ENCODE data around the gene CYP2S1.
"Not testable (repeated sequence)": the region's sequence is repeated elsewhere in the genome, so short reads cannot be mapped to it uniquely, and the experiment has no call there.

The CYP2S1 gene

DNA sequence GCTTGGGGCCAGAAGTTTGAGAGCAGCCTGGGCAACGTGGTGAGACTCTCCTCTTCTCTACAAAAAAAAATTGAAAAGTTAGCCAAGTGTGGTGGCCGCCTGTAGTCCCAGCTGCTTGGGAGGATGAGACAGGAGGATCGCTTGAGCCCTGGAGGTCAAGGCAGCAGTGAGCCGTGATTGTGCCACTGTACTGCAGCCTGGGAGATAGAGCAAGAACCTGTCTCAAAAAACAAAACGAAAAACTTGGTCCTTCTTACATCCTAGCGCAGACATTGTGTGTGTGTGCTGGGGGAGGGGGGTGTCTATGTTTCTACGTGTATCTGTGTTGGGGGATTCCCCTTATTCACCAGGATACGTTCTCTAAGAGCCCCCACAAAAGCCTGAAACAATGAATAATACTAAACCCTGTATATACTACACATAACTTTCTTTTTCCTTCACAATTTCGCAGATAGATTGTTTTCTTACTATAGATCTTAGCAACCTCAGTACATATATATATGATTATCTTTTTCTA, 33.9 kb downstream of the CYP2S1 start:
- no peak for DNase-seq

DNA sequence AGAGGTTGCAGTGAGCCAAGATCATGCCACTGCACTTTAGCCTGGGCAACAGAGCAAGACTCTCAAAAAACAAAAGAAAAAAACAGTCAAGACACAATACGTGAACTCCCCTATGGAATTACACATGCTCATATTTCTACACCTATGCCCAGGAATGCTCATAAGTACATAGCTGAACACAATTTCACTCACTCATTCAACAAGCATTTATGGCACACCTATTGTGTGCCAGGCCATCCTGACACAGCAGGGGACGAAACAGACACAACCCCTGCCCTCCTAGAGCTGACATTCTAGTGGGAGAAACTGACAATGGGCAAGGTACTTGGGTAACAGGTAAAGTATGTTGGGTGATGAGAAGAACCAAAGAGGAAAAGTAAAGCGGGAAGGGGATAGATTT, 35.5 kb downstream of the CYP2S1 start:
- no peak for DNase-seq

DNA sequence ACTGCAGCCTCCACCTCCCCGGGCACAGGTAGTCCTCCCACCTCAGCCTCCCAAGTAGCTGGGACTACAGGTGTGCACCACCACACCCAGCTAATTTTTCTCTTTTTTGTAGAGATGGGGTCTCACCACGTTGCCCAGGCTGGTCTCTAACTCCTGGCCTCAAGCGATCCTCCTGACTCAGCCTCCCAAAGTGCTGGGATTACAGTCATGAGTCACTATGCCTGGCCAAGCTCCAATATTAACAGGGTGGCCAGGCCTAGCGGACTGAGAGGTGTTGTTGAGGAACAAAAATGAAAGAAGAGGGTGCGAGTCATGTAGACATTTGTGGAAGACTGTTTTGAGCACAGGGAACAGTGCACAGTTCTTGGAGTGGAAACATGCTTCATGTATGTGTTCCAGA, 36.3 kb downstream of the CYP2S1 start:
- DNase-seq = not testable (repeated sequence)

DNA sequence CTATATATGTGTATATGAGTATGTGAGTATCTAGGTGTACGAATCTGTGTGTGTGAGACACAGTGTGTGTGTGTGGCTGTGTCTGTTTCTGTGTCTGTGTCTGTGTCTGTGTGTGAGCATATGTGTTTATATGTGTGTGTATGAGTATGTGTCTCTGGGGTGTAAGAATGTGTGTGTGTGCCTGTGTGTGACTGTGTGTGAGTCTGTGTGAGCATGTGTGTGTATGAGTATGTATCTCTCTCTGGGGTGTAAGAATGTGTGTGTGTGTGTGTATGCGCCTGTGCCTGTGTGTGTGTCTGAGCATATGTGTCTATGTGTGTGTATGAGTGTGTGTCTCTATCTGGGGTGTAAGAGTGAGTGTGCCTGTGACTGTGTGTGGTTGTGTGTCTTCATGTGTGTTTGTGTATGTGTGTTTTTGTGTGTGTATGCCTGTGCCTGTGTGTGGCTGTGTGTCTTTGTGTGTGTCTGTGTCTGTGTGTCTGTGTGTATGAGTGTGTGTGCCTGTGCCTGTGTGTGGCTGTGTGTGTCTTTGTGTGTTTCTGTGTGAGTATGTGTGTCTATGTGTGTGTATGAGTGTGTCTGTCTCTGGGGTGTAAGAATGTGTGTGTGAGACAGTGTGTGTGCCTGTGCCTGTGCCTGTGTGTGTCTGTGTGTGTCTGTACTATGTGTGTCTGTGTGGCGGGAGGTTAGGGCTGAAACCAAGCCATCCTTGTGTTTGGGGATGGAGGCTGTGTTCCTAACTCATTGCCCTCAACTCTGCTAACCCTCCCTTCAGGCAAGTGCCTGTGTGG, 37.2 kb downstream of the CYP2S1 start:
- no peak for DNase-seq

DNA sequence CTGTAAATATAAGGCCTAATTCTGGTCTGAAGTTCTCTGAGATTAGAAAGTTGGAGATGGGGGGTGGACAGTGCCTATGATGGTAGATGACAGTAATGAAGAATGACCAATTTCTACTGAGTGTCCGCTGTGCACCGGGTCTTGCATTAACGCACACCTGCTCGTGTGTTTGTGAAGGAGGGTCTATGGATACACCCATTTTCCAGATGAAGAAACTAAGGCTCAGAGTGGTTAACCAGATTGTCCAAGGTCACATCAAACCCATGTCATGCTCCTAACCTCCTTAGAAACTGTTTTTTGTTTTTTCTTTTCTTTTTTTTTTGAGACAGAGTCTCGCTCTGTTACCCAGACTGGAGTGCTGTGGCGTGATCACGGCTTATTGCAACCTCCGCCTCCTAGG, 39.7 kb downstream of the CYP2S1 start:
- DNase-seq = no peak

DNA sequence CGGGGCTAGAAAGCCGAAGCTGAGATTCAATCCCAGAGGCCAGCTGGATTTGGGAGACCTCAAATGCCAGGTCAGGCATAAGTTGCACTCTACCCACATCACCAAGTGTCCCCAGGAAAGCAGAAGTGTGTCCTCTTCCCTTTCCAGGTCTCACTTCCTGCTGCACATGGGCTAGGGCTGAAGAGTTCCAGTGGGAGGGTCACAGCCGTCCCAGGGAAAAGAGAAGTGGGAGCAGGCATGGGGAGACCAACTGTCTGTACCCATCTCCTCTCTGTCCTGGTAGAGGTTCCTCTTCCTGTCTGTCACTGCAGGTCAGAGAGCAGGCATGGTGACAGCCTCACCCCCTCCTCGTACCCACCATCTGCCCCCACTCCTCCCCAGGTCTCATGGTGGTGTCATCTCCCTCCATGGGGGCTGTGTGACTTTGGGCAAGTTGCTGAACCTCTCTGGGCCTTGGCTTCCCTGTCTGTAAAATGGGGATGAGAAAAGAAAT, 40.8 kb downstream of the CYP2S1 start:
- no peak for DNase-seq

DNA sequence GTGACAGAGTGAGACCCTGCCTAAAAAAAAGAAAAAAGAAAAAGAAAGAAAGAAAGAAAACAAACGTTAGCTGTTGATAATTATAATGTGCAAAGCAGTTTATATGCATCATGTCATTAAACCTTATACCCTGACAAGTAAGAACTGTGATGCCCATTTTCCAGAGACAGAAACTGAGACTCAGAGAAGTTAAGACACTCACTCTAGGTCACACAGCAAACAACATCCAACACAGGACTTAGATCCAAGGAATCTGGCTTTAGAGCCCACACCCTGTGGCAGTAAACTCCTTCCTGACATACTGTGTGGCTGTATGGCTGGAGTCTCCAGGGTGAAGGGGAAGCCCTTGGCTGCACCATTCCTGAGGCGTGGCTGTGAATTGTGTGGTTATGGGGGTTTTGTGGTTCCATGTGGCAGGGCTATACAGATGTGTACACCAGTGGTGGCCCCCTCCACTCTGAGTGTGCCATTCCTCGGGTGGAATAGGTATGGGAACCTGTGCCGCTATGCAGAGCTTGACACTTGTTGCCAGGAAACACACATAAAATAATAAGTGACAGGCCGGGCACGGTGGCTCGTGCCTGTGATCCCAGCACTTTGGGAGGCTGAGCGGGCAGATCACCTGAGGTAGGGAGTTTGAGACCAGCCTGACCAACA, 41.6 kb downstream of the CYP2S1 start:
- DNase-seq = no peak

DNA sequence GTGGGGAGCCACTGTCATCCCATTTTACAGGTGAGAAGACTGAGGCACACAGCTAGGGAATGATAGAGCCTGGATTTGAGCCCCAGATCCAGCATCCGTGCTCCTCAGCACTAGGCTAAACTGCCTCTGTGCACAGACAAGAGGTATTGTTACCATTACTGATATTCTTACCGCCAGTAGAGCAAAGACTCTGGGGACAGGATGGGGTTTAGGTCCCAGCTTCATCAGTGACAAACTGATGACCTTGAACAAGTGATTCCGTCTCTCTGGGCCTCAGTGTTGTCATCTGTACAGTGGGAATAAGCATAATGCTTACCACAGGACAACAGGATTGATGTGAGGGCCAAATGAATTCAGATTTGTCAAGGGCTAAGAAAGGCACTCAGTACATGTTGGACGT, 42.5 kb downstream of the CYP2S1 start:
- no peak for DNase-seq

DNA sequence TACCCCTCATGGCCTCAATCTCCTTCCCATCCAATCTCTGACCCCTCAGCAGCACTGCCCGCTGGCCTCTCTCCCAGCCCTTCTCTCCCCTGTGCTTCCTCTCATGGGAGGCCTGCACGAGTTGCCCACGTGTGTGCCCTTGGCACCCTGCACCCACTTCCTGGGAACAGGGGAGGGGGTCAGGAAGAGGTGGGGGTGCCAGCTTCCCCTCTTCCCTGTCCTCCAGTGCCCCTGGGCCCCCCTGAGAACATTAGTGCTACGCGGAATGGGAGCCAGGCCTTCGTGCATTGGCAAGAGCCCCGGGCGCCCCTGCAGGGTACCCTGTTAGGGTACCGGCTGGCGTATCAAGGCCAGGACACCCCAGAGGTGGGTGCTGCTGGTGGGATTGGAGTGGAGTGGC, 45.2 kb downstream of the CYP2S1 start:
- no peak for DNase-seq

DNA sequence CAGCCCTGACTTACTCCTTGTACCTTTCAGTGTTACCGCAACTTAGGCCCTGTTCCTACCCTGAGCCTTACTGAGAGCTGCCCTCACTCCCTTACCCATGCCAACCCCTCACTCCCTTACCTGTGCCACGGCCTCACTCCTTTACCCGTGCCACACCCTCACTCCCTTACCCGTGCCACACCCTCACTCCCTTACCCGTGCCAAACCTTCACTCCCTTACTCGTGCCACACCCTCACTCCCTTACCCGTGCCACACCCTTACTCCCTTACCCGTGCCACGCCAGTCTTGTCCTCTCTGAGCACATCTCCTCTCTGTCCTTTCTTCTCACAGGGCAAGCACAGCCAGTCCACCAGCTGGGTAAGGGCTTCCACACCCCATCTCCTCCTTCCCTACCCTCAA, 46.3 kb downstream of the CYP2S1 start:
- no peak for DNase-seq

DNA sequence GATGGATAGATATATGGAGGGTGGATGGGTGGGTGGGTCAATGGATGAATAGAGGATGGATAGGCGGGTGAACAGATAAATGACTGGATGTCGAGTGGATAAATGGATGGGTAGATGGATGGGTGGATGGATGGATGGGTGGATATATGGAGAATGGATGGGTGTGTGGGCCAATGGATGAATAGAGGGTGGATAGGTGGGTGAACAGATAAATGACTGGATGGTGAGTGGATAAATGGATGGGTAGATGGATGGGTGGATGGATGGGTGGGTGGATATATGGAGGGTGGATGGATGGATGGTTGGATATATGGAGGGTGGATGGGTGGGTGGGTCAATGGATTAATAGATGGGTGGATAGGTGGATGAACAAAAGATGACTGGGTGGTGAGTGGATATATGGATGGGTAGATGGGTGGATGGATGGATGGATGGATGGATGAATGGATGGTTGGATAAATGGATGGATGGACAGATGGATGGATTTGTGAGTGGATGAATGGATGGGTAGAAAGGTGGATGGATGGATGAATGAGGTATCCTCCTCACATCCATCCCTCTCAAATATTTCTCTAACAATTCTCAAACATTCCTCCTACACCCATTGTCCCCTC, 47.0 kb downstream of the CYP2S1 start:
- DNase-seq = no peak

DNA sequence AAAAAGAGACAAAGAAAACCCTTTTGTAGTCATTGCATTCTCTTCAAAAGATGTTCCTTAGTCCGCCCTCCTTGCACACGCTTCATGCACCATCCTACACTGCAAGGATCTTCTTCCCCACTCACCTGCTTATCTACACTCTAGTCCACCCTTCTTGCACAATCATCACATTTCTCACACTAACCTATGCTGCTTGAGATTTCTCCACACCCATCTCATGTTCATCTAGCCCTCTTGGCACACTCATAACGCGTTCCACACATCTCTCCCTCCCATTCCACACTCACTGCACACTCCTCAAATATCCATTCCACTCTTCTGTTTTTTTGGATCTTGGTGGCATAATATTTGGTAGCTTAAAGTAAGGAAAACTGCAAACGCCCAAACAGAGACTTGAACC, 48.8 kb downstream of the CYP2S1 start:
- DNase-seq = no peak

DNA sequence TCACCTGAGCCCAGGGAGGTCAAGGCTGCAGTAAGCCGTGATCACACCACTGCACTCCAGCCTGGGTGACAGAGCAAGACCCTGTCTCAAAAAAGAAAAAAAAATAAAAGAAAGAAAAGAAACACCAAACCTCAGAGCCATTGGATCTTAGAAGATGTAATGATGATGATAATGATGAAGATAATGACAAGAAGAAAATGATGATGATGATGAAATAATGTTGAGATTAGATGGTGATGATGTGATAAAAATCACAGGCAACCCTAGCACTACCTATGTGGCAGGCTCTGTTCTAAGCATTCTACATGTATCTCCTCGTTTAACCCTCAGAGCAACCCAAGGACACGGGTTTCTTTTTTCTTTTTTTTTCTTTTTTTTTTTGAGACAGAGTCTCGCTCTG, 51.1 kb downstream of the CYP2S1 start:
- DNase-seq = no peak

DNA sequence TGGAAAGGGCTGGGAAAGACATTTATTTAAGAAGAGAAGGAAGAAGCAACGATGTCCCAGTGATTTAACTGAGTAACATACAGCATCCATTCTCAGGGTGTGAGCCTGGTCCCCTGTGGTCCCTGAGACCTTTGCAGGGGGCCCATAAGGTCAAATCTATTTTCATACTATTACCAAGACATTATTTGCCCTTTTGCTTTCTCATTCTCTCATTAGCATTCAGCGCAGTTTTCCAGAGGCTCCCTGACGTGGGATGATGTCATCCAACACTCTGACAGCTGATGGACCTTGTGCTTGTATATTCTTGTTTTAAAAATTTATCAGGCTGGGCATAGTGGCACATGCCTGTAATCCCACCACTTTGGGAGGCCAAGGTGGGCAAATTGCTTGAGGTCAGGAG, 52.8 kb downstream of the CYP2S1 start:
- DNase-seq = no peak

DNA sequence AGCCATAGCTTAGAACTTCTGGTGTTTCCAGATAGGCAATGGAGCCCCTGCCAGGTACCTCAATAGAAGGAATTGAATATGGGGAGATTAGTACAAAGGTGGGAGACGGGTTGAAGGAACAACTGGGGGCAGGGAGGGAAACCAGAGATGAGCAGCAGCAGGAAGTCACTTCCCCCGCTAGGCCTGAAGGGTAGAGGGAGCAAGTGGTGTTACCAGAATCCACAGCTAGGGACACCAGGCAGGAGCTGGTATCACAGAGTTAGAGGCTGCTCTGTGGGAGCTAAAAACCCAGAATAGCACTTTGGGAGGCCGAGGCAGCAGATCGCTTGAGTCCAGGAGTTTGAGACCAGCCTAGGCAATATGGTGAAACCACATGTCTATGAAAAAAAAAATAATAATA, 55.9 kb downstream of the CYP2S1 start:
- no peak for DNase-seq

DNA sequence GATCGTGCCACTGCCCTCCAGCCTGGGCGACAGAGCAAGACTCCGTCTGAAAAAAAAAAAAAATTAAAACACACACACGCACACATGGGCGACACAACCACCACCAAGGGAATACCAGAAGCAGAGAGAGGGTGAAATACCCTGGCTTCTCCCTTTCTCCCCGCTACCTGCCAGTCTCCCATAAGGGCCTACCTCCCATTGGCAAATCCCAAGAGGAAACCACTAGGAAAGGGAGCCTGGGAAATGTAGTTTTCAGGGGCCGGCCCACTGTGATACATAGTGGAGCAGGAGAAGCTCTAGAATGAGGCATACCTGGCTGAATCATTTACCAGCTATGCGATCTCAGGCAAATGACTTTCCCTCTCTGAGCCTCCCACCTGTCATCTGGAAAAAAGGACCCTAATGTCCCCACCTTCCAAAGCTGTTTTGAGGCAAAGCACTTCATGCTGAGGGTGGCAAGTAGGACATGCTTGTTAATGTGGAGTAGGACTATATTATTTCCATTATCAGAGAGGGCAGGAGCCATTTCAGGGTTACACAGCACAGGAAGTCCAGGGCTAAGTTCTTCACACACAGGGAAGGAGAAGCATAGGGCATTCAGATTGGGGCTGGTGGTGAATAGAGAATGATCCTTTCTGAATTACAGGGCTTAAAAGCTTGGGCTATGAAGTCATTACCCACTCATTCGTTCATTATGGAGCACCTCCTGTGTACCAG, 56.8 kb downstream of the CYP2S1 start:
- no peak for DNase-seq

DNA sequence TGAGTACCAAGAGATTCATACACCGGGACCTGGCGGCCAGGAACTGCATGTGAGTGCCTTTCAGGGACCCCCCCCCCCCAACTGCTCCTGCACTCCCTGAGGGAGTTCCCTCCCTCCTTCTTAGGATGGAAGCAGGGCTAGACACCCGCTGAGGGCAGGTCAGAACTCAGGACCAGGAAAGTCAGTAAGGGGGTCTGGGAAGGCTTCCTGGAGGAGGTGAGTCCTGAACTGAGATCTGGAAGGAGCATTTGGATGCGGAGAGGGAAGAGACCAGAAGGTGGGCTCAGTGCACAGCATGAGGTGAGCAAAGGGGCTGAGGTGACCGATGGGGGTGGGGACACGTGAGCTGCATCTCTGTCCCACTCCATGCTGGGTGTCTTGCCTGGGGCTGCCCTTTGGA, 60.6 kb downstream of the CYP2S1 start:
- DNase-seq = no peak

DNA sequence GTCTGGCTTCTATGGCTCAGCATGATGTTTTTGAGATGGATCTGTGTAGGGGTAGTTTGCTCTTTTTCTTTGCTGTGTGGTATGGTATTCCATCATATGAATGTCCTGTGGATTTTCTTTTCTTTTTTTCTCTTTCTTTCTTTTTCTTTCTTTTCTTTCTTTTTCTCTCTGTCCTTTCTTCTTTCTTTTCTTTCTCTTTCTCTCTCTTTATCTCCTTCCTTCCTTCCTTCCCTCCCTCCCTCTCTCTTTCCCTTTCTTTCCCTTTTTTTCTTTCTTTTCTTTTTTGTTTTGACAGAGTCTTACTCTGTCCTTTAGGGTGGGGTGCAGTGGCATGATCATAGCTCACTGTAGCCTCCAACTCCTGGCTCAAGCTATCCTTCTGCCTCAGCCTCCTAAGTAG, 62.2 kb downstream of the CYP2S1 start:
- no peak for DNase-seq
